HUES6 (cell line): Measurements from ENCODE around the gene TBX1.

ENCODE experiments used
- H3K27ac ChIP-seq: 2 replicates; pipeline ENCODE4 v1.7.0; 2013; ENCODE audit warnings: low read depth, mild to moderate bottlenecking, low read length, inconsistent platforms
- H3K27me3 ChIP-seq: 2 replicates; pipeline ENCODE4 v1.6.1; 2013; ENCODE audit warnings: low read length; ENCODE audit not compliant: control insufficient read depth, insufficient read depth
- H3K36me3 ChIP-seq: 2 replicates; pipeline ENCODE4 v1.6.1; 2013; ENCODE audit warnings: low read length; ENCODE audit not compliant: control insufficient read depth, insufficient read depth
- H3K4me1 ChIP-seq: 2 replicates; pipeline ENCODE4 v1.6.1; 2013; ENCODE audit warnings: low read length; ENCODE audit not compliant: control insufficient read depth, insufficient read depth
- H3K4me3 ChIP-seq: 2 replicates; pipeline ENCODE4 v1.5.1; 2013; ENCODE audit warnings: low read depth, low read length
- H3K9ac ChIP-seq: one replicate; pipeline ENCODE4 v1.6.1; 2013; ENCODE audit warnings: mild to moderate bottlenecking, low read length
- H3K9me3 ChIP-seq: 2 replicates; pipeline ENCODE4 v1.6.1; 2013; ENCODE audit warnings: low read depth, low read length; ENCODE audit not compliant: control insufficient read depth, insufficient read depth

The TBX1 gene

DNA sequence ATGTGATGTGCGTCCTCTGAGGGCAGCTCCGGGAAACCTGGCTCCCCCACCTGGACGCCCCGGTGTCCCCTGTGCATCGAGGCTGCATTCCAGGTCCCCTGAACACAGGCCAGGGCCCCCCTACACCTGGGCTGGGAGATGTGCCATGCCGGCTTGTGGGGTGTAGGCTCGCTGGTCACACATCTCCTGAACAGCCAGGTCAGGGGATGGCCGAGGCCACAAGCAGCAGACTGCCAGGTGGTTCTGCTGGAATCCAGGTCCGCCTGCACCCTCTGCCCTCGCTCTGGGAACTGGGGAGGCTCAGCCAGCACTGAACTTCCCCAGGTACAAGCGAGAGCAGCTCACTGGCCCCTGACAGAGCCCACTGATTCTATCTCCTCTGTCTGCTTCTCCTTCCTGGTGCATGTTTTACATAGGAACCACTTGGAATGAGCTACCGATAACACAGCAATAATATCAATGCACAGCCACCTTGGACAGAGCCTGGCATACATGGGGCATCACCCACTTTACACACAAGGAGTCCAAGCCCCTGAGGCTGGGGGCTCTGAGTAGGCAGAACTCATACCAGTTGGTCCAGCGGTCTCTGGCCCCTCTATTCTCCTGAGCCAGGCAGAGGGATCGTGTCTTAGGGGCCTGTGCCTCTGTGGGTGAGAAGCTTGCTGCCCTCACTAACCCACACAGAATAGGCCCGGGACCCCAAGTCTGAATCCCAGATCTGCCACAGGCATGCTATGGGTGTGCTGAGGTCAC lies 46.8 kb downstream of the TBX1 start:
- Histone ChIP-seq H3K36me3 (peaks cover 8% of the 10 kb centered on the region), H3K9me3 (no peaks in the 10 kb centered on the region), H3K27ac (no peak overlapping the region), H3K27me3 (no peaks in the 10 kb centered on the region), H3K4me1 (peaks cover 6% of the 10 kb centered on the region; the same call in 1 of the 2 replicates), H3K4me3 (no peak overlapping the region), H3K9ac (no peak overlapping the region)

- Histone ChIP-seq H3K27ac (no peak overlapping the region), H3K36me3 (peaks cover 11% of the 10 kb centered on the region), H3K27me3 (no peaks in the 10 kb centered on the region), H3K9ac (no peak overlapping the region), H3K9me3 (no peaks in the 10 kb centered on the region), H3K4me1 (peaks cover 6% of the 10 kb centered on the region; the same call in 1 of the 2 replicates), H3K4me3 (no peak overlapping the region)
Measured at GRCh38 chr22:19807914-19808872, 47.6 kb downstream of the TBX1 start.

GRCh38 chr22:19808873-19809478 lies 48.4 kb downstream of the TBX1 start:
- Histone ChIP-seq H3K4me1 (peaks cover 6% of the 10 kb centered on the region; the same call in 1 of the 2 replicates), H3K9me3 (no peaks in the 10 kb centered on the region), H3K9ac (no peak overlapping the region), H3K27me3 (no peaks in the 10 kb centered on the region), H3K27ac (no peak overlapping the region), H3K4me3 (no peak overlapping the region), H3K36me3 (peaks cover 11% of the 10 kb centered on the region)

DNA sequence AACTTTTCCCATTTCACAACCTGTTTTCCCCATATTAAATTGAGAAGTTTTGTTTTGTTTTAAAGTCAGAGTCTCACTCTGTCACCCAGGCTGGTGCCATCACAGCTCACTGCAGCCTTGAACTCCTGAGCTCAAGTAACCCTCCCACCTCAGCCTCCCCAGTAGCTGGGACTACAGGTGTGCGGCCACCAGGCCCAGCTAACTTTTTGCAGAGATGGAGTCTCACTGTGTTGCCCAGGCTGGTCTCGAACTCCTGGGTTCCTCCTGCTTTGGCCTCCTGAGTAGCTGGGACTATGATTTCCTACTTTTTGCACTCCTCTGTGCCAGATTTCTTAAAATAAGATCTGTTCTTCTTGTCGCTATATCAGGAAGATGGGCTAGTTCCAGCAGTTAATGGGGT lies 49.2 kb downstream of the TBX1 start:
- Histone ChIP-seq H3K36me3 (peaks cover 11% of the 10 kb centered on the region), H3K27me3 (no peaks in the 10 kb centered on the region), H3K4me1 (peaks cover 6% of the 10 kb centered on the region; the same call in 1 of the 2 replicates), H3K27ac (no peak overlapping the region), H3K9ac (no peak overlapping the region), H3K4me3 (no peak overlapping the region), H3K9me3 (no peaks in the 10 kb centered on the region)

- Histone ChIP-seq H3K27me3 (no peaks in the 10 kb centered on the region), H3K27ac (no peak overlapping the region), H3K9me3 (no peaks in the 10 kb centered on the region), H3K9ac (no peak overlapping the region), H3K4me3 (no peak overlapping the region), H3K36me3 (peaks cover 11% of the 10 kb centered on the region), H3K4me1 (peaks cover 6% of the 10 kb centered on the region; the same call in 1 of the 2 replicates)
Measured at GRCh38 chr22:19810381-19811201, 50.0 kb downstream of the TBX1 start.

GRCh38 chr22:19811211-19811621 lies 50.6 kb downstream of the TBX1 start:
- H3K9me3 ChIP-seq = no peaks in the 10 kb centered on the region
- H3K9ac ChIP-seq = no peak overlapping the region
- peaks cover 6% of the 10 kb centered on the region for H3K36me3 ChIP-seq
- H3K4me3 ChIP-seq = no peak overlapping the region
- H3K27me3 ChIP-seq = no peaks in the 10 kb centered on the region
- peaks cover 6% of the 10 kb centered on the region; the same call in 1 of the 2 replicates for H3K4me1 ChIP-seq
- no peak overlapping the region for H3K27ac ChIP-seq

DNA sequence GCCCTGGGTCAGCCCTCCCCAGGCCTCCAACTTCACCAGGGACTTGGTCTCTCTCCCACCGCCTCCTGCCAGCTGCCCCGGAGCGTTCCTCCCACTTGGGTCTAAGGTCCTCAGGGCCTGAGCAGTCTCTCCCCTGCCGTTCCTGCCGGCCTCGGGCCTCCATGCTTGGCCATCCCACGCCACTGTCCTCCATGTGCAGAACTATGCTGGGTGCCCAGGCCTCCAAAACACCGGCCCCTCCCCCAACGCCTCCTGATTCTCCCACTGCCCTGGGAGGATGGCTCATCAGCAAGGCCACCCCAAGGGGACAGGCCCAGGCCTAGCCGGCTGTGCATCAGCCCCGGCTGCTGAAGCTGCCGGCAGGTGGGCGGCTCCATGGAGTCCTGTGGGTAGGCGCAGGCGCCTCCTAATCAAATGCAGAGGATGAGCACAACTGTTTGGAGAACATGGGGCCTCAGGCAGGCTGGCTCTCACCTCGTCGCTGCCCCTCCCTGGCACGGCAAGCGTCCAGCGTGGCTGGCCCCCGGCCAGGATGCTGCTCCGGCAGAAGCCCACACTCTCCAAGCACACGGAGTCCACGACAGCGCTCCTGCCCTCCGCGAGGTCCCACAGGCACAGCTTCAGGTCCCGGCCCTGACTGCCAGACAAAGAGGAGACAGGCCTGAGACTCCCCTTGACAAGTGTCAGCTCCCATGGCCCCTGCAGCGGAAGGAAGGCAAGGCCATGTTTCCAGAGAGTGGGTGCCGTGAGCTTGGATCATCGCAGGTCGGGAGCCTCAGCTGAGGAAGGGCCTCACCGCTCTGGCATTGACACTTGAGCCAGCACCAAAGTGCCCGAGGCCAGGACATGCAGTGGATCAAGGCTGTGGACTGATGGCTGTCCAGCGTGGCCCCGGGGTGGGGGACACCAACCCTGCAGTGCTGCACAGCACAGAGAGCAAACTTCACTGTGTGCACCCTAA lies 51.5 kb downstream of the TBX1 start:
- Histone ChIP-seq H3K9me3 (no peaks in the 10 kb centered on the region), H3K27ac (no peak overlapping the region; the same call in 1 of the 2 replicates), H3K36me3 (peaks cover 4% of the 10 kb centered on the region), H3K4me3 (no peak overlapping the region), H3K9ac (no peak overlapping the region), H3K27me3 (no peaks in the 10 kb centered on the region), H3K4me1 (no peaks in the 10 kb centered on the region)

DNA sequence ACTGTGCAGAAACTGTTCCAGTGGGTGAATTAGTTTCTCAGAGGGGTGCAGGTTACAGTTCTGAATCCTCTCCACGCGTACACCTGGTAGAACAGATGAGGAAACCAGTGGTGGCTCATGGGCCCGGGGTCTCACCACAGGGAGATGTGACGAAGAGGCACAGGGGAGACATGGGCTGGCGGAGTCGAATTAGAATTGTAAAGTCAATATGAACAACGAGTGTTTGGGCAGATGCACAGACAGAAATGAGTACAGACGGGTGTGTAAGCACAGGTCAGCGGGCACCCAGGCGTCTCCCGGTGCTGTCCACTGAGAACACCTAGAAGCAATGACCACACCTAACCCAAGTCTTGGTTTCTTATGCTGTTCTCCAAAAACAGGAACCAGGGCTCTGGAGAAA lies 52.3 kb downstream of the TBX1 start:
- Histone ChIP-seq H3K4me3 (no peak overlapping the region), H3K9ac (no peak overlapping the region), H3K36me3 (peaks cover 4% of the 10 kb centered on the region), H3K27me3 (no peaks in the 10 kb centered on the region), H3K4me1 (no peaks in the 10 kb centered on the region), H3K27ac (no peak overlapping the region), H3K9me3 (no peaks in the 10 kb centered on the region)

GRCh38 chr22:19814428-19814827 lies 53.9 kb downstream of the TBX1 start:
- no peak overlapping the region for H3K4me3 ChIP-seq
- no peak overlapping the region for H3K27ac ChIP-seq
- no peaks in the 10 kb centered on the region for H3K27me3 ChIP-seq
- no peaks in the 10 kb centered on the region for H3K9me3 ChIP-seq
- no peak overlapping the region for H3K9ac ChIP-seq
- no peaks in the 10 kb centered on the region for H3K4me1 ChIP-seq
- peaks cover 4% of the 10 kb centered on the region for H3K36me3 ChIP-seq
